Endodermal cell (in vitro differentiated cells): ENCODE results near the gene RIPK1. TPM values are rescaled to one million over a fixed set of nuclear protein-coding genes. Genes with fewer than 3 reads are reported as not detected.
"Not testable (repeated sequence)": the region's sequence is repeated elsewhere in the genome, so short reads cannot be mapped to it uniquely, and the experiment has no call there.

Source experiments
- DNase-seq: peaks from one replicate; pipeline ENCODE4 v3.0.0-alpha.2; 2017
- H3K27ac ChIP-seq: 2 replicates; pipeline ENCODE4 v1.5.1; 2013; ENCODE audit warnings: mild to moderate bottlenecking, low read depth, low read length, moderate library complexity
- H3K27me3 ChIP-seq: 2 replicates; pipeline ENCODE4 v1.6.1; 2013; ENCODE audit warnings: mild to moderate bottlenecking, low read length, moderate library complexity; ENCODE audit not compliant: insufficient read depth, control insufficient read depth, poor library complexity, severe bottlenecking
- H3K36me3 ChIP-seq: 2 replicates; pipeline ENCODE4 v1.7.0; 2013; ENCODE audit warnings: mild to moderate bottlenecking, low read length, moderate library complexity; ENCODE audit not compliant: control insufficient read depth, insufficient read depth
- H3K4me1 ChIP-seq: one replicate; pipeline ENCODE4 v1.7.0; 2013; ENCODE audit warnings: low read length; ENCODE audit not compliant: control insufficient read depth, insufficient read depth
- H3K4me3 ChIP-seq: 2 replicates; pipeline ENCODE4 v1.5.1; 2013; ENCODE audit warnings: mild to moderate bottlenecking, low read length, moderate library complexity
- H3K9ac ChIP-seq: 2 replicates; pipeline ENCODE4 v1.6.1; 2013; ENCODE audit warnings: mild to moderate bottlenecking, low read length, moderate library complexity; ENCODE audit not compliant: poor library complexity, severe bottlenecking; ENCODE audit errors: extremely low read depth
- H3K9me3 ChIP-seq: 2 replicates; pipeline ENCODE4 v1.6.1; 2013; ENCODE audit warnings: mild to moderate bottlenecking, low read length, moderate library complexity; ENCODE audit not compliant: control insufficient read depth
- H3K27ac Mint-ChIP-seq: 2 replicates; pipeline ENCODE4 v1.8.0; 2020; ENCODE audit warnings: mixed read lengths
- H3K27me3 Mint-ChIP-seq: 2 replicates; pipeline ENCODE4 v1.8.0; 2021; ENCODE audit warnings: mild to moderate bottlenecking, mixed read lengths; ENCODE audit not compliant: insufficient read depth
- H3K36me3 Mint-ChIP-seq: 2 replicates; pipeline ENCODE4 v1.8.0; 2020; ENCODE audit warnings: low read depth, mixed read lengths
- H3K4me1 Mint-ChIP-seq: 2 replicates; pipeline ENCODE4 v1.8.0; 2020; ENCODE audit warnings: mixed read lengths
- H3K4me3 Mint-ChIP-seq: 2 replicates; pipeline ENCODE4 v1.8.0; 2020; ENCODE audit warnings: mild to moderate bottlenecking, moderate library complexity, mixed read lengths
- H3K9me3 Mint-ChIP-seq: 2 replicates; pipeline ENCODE4 v1.8.0; 2020; ENCODE audit warnings: mild to moderate bottlenecking, mixed read lengths
- WGBS, 2 experiments: methylation state at CpG; one replicate each; pipeline versions ENCODE4 v1.1.5 to v1.1.7; 2013; ENCODE audit warnings: missing lambda C conversion rate in 2 of 2, mixed read lengths in 1 of 2; ENCODE audit not compliant: insufficient coverage in 1 of 2, insufficient read length in 1 of 2; 5-methylcytosine and 5-hydroxymethylcytosine counted together
- total RNA-seq, 2 donors: library from RNA; stranded (reverse); fragmentation: NEBNext Ultra II Directional in 1 of 2; extraction: Animal tissue kit (Norgen Biotek cat#: 25700) in 1 of 2; gene quantifications; 2 replicates in 1 of 2; 3 replicates in 1 of 2; pipeline ENCODE4 v1.2.1, GENCODE V29; 2021
- TF ChIP-seq, protein P1 (sequence below): fragments of 200-600 bp; sonication (generic); conservative IDR thresholded peaks from 2 replicates; pipeline ENCODE4 v1.5.0; 2021; ENCODE audit warnings: antibody characterized with exemption, mild to moderate bottlenecking

Gene RIPK1
- total RNA-seq, 2 donors from 2014 or later: 10.2 to 18.7 TPM

DNA sequence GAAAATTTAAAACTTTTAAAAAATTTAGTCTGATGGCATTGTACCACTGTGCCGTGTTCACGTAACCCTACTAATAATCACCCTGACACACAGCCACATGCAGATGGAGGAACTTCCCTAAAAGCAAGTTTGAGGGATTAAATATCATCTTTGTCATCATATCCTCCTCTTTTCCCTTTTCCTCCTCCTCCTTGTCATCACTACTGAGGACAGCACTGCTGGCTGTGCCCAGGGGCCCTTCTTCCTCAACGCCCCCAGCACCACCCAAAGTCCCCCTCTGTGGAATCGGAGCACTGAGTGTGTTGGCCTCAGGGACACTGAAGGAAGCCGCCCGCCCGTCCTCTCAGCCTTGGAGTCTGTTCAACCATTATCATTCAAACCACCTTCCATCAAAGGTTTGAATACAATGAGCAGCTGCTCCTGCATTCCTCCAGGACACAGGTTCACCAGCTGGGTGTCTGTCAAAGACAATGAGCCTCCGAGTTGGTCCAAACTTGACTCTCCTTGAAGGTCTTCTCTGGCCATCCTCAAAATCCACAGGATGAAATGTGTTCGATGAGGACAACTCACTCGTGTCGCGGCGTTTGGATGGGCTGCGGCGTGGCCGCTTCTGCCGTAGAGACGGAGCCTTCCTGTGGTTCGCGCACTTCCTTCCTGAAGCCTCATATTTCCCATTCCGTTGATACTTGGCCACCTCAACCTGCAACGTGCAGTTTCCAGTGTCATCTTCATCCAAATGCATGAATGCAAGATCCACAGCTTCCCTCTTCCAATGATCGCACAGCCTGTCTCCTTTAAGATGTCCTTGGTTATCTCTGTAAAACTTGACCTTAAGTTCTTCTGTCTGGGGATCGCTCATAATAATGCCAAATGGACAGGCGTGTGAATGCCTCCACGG, 45.3 kb upstream of the RIPK1 start:
- H3K9ac ChIP-seq: no peak overlapping the region
- H3K27ac Mint-ChIP-seq: peak overlapping the region; percentile 68

DNA sequence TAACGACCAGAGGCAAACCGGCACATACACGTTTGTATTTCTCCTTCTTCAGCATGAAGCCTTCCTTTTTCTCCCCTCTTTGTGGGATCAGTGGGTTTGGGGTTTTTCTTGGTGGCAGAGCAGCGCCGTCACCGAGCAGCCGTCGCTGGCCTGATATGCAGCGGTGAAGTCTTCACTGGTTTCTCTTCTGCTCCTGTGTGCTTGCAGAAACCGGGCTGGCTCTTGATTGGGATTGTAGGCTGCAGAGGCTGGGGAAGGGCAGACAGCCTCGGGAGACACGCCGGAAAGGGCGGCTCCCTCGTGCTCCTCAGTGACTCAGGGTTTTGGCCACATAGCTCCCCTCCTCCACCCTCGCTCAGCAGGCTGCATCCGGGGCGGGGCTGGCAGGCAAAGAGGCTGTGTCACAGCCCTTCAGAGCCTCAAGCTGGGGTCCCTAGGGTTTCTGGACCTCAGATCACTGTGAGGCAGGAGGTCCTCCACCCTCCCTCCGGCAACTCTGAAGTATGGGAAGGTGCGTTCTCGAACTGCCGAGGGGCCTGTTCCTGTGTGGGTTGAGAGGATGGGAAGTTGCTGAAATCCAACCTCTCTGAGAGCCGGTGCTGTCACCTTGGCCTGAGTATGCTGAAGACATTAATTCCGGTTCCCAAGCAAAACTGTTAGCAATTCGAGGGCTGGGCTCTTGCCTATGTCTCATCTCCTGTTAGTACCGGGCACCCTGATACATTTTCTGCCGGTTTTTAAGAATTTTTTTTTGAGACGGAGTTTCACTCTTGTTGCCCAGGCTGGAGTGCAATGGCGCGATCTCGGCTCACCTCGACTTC, 44.4 kb upstream of the RIPK1 start:
- no peak overlapping the region for H3K9ac ChIP-seq
- H3K9me3 ChIP-seq: peaks cover 11% of the 10 kb centered on the region
- H3K36me3 ChIP-seq: peaks cover 8% of the 10 kb centered on the region
- Mint-ChIP-seq H3K36me3 (peaks cover 26% of the 10 kb centered on the region), H3K4me3 (no peak overlapping the region), H3K27me3 (no peaks in the 10 kb centered on the region), H3K9me3 (peaks cover 17% of the 10 kb centered on the region), H3K27ac (peak overlapping the region; percentile 68), H3K4me1 (peaks cover 12% of the 10 kb centered on the region)
- no peak overlapping the region for H3K27ac ChIP-seq
- peak overlapping the region; percentile 4 for H3K4me3 ChIP-seq
- peak; percentile 88 for DNase-seq
- H3K4me1 ChIP-seq: no peaks in the 10 kb centered on the region
- no peaks in the 10 kb centered on the region for H3K27me3 ChIP-seq
- 80 to 82% methylated on average over 22 to 32 of the region's 32 CpGs for WGBS, 2 experiments
- TF ChIP-seq, protein P1, sequence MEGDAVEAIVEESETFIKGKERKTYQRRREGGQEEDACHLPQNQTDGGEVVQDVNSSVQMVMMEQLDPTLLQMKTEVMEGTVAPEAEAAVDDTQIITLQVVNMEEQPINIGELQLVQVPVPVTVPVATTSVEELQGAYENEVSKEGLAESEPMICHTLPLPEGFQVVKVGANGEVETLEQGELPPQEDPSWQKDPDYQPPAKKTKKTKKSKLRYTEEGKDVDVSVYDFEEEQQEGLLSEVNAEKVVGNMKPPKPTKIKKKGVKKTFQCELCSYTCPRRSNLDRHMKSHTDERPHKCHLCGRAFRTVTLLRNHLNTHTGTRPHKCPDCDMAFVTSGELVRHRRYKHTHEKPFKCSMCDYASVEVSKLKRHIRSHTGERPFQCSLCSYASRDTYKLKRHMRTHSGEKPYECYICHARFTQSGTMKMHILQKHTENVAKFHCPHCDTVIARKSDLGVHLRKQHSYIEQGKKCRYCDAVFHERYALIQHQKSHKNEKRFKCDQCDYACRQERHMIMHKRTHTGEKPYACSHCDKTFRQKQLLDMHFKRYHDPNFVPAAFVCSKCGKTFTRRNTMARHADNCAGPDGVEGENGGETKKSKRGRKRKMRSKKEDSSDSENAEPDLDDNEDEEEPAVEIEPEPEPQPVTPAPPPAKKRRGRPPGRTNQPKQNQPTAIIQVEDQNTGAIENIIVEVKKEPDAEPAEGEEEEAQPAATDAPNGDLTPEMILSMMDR: no peak

More for the DNA sequence above, 45.3 kb upstream of the RIPK1 start:
- no peaks in the 10 kb centered on the region for H3K4me1 ChIP-seq
- Mint-ChIP-seq H3K36me3 (peaks cover 31% of the 10 kb centered on the region), H3K27me3 (no peaks in the 10 kb centered on the region), H3K9me3 (peaks cover 13% of the 10 kb centered on the region), H3K4me3 (no peak overlapping the region), H3K4me1 (peaks cover 12% of the 10 kb centered on the region)
- DNase-seq: no peak
- H3K9me3 ChIP-seq: peaks cover 11% of the 10 kb centered on the region
- H3K36me3 ChIP-seq: peaks cover 8% of the 10 kb centered on the region
- H3K27ac ChIP-seq: no peak overlapping the region
- WGBS, 2 experiments: 87 to 89% methylated on average over 22 to 26 of the region's 26 CpGs
- TF ChIP-seq, protein P1: no peak
- H3K4me3 ChIP-seq: peak overlapping the region; percentile 4
- no peaks in the 10 kb centered on the region for H3K27me3 ChIP-seq

DNA sequence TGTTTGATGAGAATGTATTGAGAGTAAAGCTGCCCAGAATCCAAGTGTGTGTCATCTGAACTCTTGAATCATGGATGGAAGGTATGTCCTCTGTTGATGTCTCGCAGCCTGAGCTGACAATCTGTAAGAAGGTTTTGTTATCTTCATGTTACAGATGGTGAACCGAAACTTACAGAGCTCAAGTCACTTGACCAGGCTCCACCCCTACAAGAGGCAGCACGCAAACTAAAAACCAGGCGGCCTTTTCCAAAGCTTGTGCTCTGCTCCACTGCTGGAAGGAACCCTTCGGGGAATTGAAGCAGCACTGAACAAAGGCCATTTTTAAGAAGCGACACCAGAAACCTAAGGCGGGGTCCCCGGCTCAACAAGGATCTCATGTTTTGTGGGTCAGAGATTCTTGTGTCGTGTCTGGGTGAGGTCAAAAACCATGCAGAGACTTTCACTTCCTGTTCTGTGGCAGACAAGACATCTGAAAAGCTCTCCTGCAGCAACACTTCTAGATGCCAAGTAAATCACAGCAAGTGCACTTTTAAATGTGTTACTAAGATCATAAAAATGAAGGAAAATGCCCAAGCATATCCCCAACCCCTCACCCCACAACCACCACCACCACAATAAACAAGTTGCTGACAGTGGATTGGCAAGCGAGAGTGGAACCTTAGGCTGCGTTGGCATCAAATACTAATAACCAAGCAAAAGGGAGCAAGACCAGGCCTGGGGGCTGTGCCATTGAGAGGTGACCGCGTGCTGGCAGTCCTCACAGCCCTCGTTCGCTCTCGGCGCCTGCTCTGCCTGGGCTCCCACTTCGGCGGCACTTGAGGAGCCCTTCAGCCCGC, 41.3 kb upstream of the RIPK1 start:
- Histone ChIP-seq H3K9ac (no peak overlapping the region), H3K4me3 (no peak overlapping the region), H3K36me3 (no peaks in the 10 kb centered on the region), H3K27me3 (no peaks in the 10 kb centered on the region), H3K27ac (peak overlapping the region; percentile 21), H3K4me1 (no peaks in the 10 kb centered on the region), H3K9me3 (no peaks in the 10 kb centered on the region)
- no peaks in the 10 kb centered on the region for H3K27me3 Mint-ChIP-seq
- H3K9me3 Mint-ChIP-seq: peaks cover 12% of the 10 kb centered on the region
- no peak for DNase-seq
- TF ChIP-seq, protein P1: no peak
- H3K4me1 Mint-ChIP-seq: peaks cover 12% of the 10 kb centered on the region
- no peak overlapping the region for H3K4me3 Mint-ChIP-seq
- peaks cover 11% of the 10 kb centered on the region for H3K36me3 Mint-ChIP-seq
- WGBS, 2 experiments: 88 to 95% methylated on average over 13 to 20 of the region's 20 CpGs
- H3K27ac Mint-ChIP-seq: no peak overlapping the region

DNA sequence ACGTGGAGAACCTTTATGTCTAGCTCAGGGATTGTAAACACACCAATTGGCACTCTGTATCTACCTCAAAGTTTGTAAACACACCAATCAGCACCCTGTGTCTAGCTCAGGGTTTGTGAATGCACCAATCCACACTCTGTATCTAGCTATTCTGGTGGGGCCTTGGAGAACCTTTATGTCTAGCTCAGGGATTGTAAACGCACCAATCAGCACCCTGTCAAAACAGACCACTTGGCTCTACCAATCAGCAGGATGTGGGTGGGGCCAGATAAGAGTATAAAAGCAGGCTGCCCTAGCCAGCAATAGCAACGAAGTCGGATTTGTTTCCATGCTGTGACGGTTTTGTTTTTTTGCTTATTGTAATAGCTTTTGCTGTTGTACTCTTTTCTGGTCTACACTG, 40.1 kb upstream of the RIPK1 start:
- not testable (repeated sequence) for H3K27ac Mint-ChIP-seq, H3K4me3 Mint-ChIP-seq, H3K4me1 Mint-ChIP-seq, H3K27ac ChIP-seq, H3K9ac ChIP-seq, H3K36me3 Mint-ChIP-seq, H3K27me3 ChIP-seq, H3K4me1 ChIP-seq, H3K36me3 ChIP-seq, DNase-seq, H3K9me3 ChIP-seq, H3K27me3 Mint-ChIP-seq, H3K4me3 ChIP-seq
- peaks cover 12% of the 10 kb centered on the region for H3K9me3 Mint-ChIP-seq
- 94 to 98% methylated on average over 5 of the region's 5 CpGs for WGBS, 2 experiments
